Right atrium auricular region (tissue), 2 donors: ENCODE measurements around the gene THSD4. TPM values are rescaled to one million over a fixed set of nuclear protein-coding genes. Genes with fewer than 3 reads are reported as not detected.

Experiments used
- DNase-seq: peaks from one replicate; pipeline ENCODE4 v3.0.0-alpha.2; 2019; ENCODE audit warnings: low spot score
- H3K27ac ChIP-seq, 2 donors: fragments of 200-600 bp; sonication (generic); 1 replicate in 1 of 2; 2 replicates in 1 of 2; pipeline ENCODE4 v1.5.1; 2016 to 2019
- H3K27me3 ChIP-seq, 2 donors: fragments of 200-600 bp; sonication (generic); one replicate each; pipeline versions ENCODE4 v1.5.1 to v1.6.0; 2017 to 2019
- H3K36me3 ChIP-seq: fragments of 200-600 bp; sonication (generic); one replicate; pipeline ENCODE4 v1.5.1; 2016
- H3K4me1 ChIP-seq, 2 donors: fragments of 200-600 bp; sonication (generic); one replicate each; pipeline versions ENCODE4 v1.5.1 to v1.6.0; 2017 to 2019
- H3K4me3 ChIP-seq, 2 donors: fragments of 200-600 bp; sonication (generic); 1 replicate in 1 of 2; 2 replicates in 1 of 2; pipeline ENCODE4 v1.5.1; 2017 to 2019; ENCODE audit warnings: mild to moderate bottlenecking in 1 of 2, moderate library complexity in 1 of 2
- H3K9me3 ChIP-seq, 2 donors: fragments of 200-600 bp; sonication (generic); one replicate each; pipeline ENCODE4 v1.5.1; 2019
- CTCF ChIP-seq, 2 donors: fragments of 200-600 bp; sonication (generic); IDR thresholded peaks; one replicate each; pipeline ENCODE4 v1.5.1; 2019; ENCODE audit warnings: antibody characterized with exemption in 2 of 2
- total RNA-seq, 2 donors: library from RNA; depleted of rRNA; stranded (reverse); fragments of >200 nt; gene quantifications; one replicate each; pipeline ENCODE4 v1.1.0, GENCODE V29; 2016

Gene THSD4
- total RNA-seq, 2 donors from 2014 or later, result 41.2 to 85.3 TPM

- H3K4me1 ChIP-seq, result peaks cover 0 to 11% of the 10 kb centered on the region in 2 donors
- no peak for DNase-seq
- TF ChIP-seq CTCF (IDR thresholded peaks at IDR 0.05), result no peak
- no peak overlapping the region for H3K27ac ChIP-seq
- H3K9me3 ChIP-seq, result no peaks in the 10 kb centered on the region
- no peak overlapping the region for H3K4me3 ChIP-seq
- no peaks in the 10 kb centered on the region for H3K36me3 ChIP-seq
- H3K27me3 ChIP-seq, result no peaks in the 10 kb centered on the region
Measured at GRCh38 chr15:71426792-71427191, 311.5 kb downstream of the THSD4 start.

GRCh38 chr15:71430782-71431181 is 315.5 kb downstream of the THSD4 start:
- no peak for TF ChIP-seq CTCF (IDR thresholded peaks at IDR 0.05)

GRCh38 chr15:71431343-71432336 is 316.4 kb downstream of the THSD4 start:
- no peak overlapping the region for H3K4me3 ChIP-seq
- no peaks in the 10 kb centered on the region for H3K36me3 ChIP-seq
- DNase-seq, result no peak
- H3K27ac ChIP-seq, result no peak overlapping the region
- H3K27me3 ChIP-seq, result no peaks in the 10 kb centered on the region
- H3K4me1 ChIP-seq, result peaks cover 0 to 4% of the 10 kb centered on the region in 2 donors
- no peak for TF ChIP-seq CTCF (IDR thresholded peaks at IDR 0.05)
- H3K9me3 ChIP-seq, result no peaks in the 10 kb centered on the region

More at GRCh38 chr15:71430782-71431181, 315.5 kb downstream of the THSD4 start:
- H3K36me3 ChIP-seq, result no peaks in the 10 kb centered on the region
- DNase-seq, result no peak
- no peaks in the 10 kb centered on the region for H3K27me3 ChIP-seq
- H3K9me3 ChIP-seq, result no peaks in the 10 kb centered on the region
- peaks cover 0 to under 1% of the 10 kb centered on the region in 2 donors for H3K4me1 ChIP-seq
- H3K27ac ChIP-seq, result no peak overlapping the region
- H3K4me3 ChIP-seq, result no peak overlapping the region

- Histone ChIP-seq H3K36me3 (no peaks in the 10 kb centered on the region), H3K9me3 (no peaks in the 10 kb centered on the region), H3K4me3 (no peak overlapping the region), H3K27me3 (no peaks in the 10 kb centered on the region), H3K27ac (no peak overlapping the region), H3K4me1 (peaks cover 0 to 4% of the 10 kb centered on the region in 2 donors)
- no peak for TF ChIP-seq CTCF (IDR thresholded peaks at IDR 0.05)
- no peak for DNase-seq
Measured at GRCh38 chr15:71433402-71433801, 318.1 kb downstream of the THSD4 start.

- Histone ChIP-seq H3K27ac (no peak overlapping the region), H3K4me3 (no peak overlapping the region), H3K36me3 (no peaks in the 10 kb centered on the region), H3K9me3 (no peaks in the 10 kb centered on the region), H3K4me1 (peaks cover 0 to 4% of the 10 kb centered on the region in 2 donors), H3K27me3 (no peaks in the 10 kb centered on the region)
- no peak for DNase-seq
- TF ChIP-seq CTCF (IDR thresholded peaks at IDR 0.05), result no peak
Measured at GRCh38 chr15:71434774-71435173, 319.5 kb downstream of the THSD4 start.
